ENCODE results near the gene GDPD3.

Gene GDPD3

GRCh38 chr16:30065102-30065942, 48.0 kb downstream of the GDPD3 start, which contains the start of gene ALDOA:
TSS of gene ALDOA (plus strand) at chr16:30065760. CDS start at chr16:30066898, 1,138 bp downstream.
- Histone ChIP-seq H3K9ac (ENCODE audit: low read depth, low read length) (peak within 1 kb of the TSS; percentile 94), H2AFZ (ENCODE audit: low read depth, low read length) (peak within 1 kb of the TSS; percentile 92), H3K27me3 (ENCODE audit: insufficient read depth, low read length, poor library complexity) (no peaks in the 10 kb centered on the region), H3K27ac (ENCODE audit: low read length) (peak within 1 kb of the TSS; percentile 99), H3K4me2 (ENCODE audit: insufficient read depth, low read length) (peak within 1 kb of the TSS; percentile 93), H3K4me1 (ENCODE audit: insufficient read depth, low read length) (peaks cover 49% of the 10 kb centered on the region), H3K4me3 (ENCODE audit: low read depth in 1 of 2, low read length in 2 of 2) (peak within 1 kb of the TSS; percentile 83 to 89), H3K9me3 (ENCODE audit: insufficient read depth, low read length, severe bottlenecking) (no peaks in the 10 kb centered on the region), H3K79me2 (ENCODE audit: insufficient read depth, low read length) (peaks cover 66% of the 10 kb centered on the region), H4K20me1 (ENCODE audit: insufficient read depth, low read length) (peaks cover 44% of the 10 kb centered on the region), H3K36me3 (ENCODE audit: insufficient read depth, low read length) (peaks cover 47% of the 10 kb centered on the region)
- DNase-seq (peak; percentile 98), ATAC-seq (ENCODE audit: insufficient read depth, low read depth) (peak; percentile 84)
- TF ChIP-seq EZH2 (IDR thresholded peaks at IDR 0.05; ENCODE audit: borderline replicate concordance, low read depth, low read length, severe bottlenecking), result no peak
- TF ChIP-seq CTCF (IDR thresholded peaks at IDR 0.05; ENCODE audit: borderline replicate concordance, extremely low read depth, low read length, poor library complexity, severe bottlenecking), result no peak

GRCh38 chr16:30064729-30065101, 48.6 kb downstream of the GDPD3 start:
- Histone ChIP-seq H4K20me1 (ENCODE audit: insufficient read depth, low read length) (peaks cover 38% of the 10 kb centered on the region), H3K4me3 (ENCODE audit: low read depth in 1 of 2, low read length in 2 of 2) (peak overlapping the region; percentile 83 to 89), H3K79me2 (ENCODE audit: insufficient read depth, low read length) (peaks cover 63% of the 10 kb centered on the region), H3K9ac (ENCODE audit: low read depth, low read length) (peak overlapping the region; percentile 94), H3K9me3 (ENCODE audit: insufficient read depth, low read length, severe bottlenecking) (no peaks in the 10 kb centered on the region), H3K27me3 (ENCODE audit: insufficient read depth, low read length, poor library complexity) (no peaks in the 10 kb centered on the region), H2AFZ (ENCODE audit: low read depth, low read length) (peak overlapping the region; percentile 92), H3K4me1 (ENCODE audit: insufficient read depth, low read length) (peaks cover 45% of the 10 kb centered on the region), H3K27ac (ENCODE audit: low read length) (peak overlapping the region; percentile 99), H3K36me3 (ENCODE audit: insufficient read depth, low read length) (peaks cover 42% of the 10 kb centered on the region), H3K4me2 (ENCODE audit: insufficient read depth, low read length) (peak overlapping the region; percentile 93)
- ATAC-seq (ENCODE audit: insufficient read depth, low read depth) (no peak), DNase-seq (no peak)
- TF ChIP-seq CTCF (IDR thresholded peaks at IDR 0.05; ENCODE audit: borderline replicate concordance, extremely low read depth, low read length, poor library complexity, severe bottlenecking) (no peak), EZH2 (IDR thresholded peaks at IDR 0.05; ENCODE audit: borderline replicate concordance, low read depth, low read length, severe bottlenecking) (no peak)

GRCh38 chr16:30063893-30064728, 49.2 kb downstream of the GDPD3 start:
- peak; percentile 84 for DNase-seq
- peaks cover 57% of the 10 kb centered on the region for H3K79me2 ChIP-seq (ENCODE audit: insufficient read depth, low read length)
- peaks cover 32% of the 10 kb centered on the region for H4K20me1 ChIP-seq (ENCODE audit: insufficient read depth, low read length)
- H3K4me3 ChIP-seq (ENCODE audit: low read depth in 1 of 2, low read length in 2 of 2), result peak overlapping the region; percentile 83 to 89
- H2AFZ ChIP-seq (ENCODE audit: low read depth, low read length), result peak overlapping the region; percentile 92
- peak; percentile 69 for TF ChIP-seq CTCF (IDR thresholded peaks at IDR 0.05; ENCODE audit: borderline replicate concordance, extremely low read depth, low read length, poor library complexity, severe bottlenecking)
- no peak for TF ChIP-seq EZH2 (IDR thresholded peaks at IDR 0.05; ENCODE audit: borderline replicate concordance, low read depth, low read length, severe bottlenecking)
- H3K4me2 ChIP-seq (ENCODE audit: insufficient read depth, low read length), result peak overlapping the region; percentile 93
- no peaks in the 10 kb centered on the region for H3K9me3 ChIP-seq (ENCODE audit: insufficient read depth, low read length, severe bottlenecking)
- peak overlapping the region; percentile 99 for H3K27ac ChIP-seq (ENCODE audit: low read length)
- peaks cover 38% of the 10 kb centered on the region for H3K36me3 ChIP-seq (ENCODE audit: insufficient read depth, low read length)
- peak overlapping the region; percentile 94 for H3K9ac ChIP-seq (ENCODE audit: low read depth, low read length)
- ATAC-seq (ENCODE audit: insufficient read depth, low read depth), result peak; percentile 55
- no peaks in the 10 kb centered on the region for H3K27me3 ChIP-seq (ENCODE audit: insufficient read depth, low read length, poor library complexity)
- H3K4me1 ChIP-seq (ENCODE audit: insufficient read depth, low read length), result peaks cover 39% of the 10 kb centered on the region

Measured in DND-41 (cell line).